ENCODE results near the gene ZYX.
"Not testable (repeated sequence)": the region's sequence is repeated elsewhere in the genome, so short reads cannot be mapped to it uniquely, and the experiment has no call there.

Gene ZYX

DNA sequence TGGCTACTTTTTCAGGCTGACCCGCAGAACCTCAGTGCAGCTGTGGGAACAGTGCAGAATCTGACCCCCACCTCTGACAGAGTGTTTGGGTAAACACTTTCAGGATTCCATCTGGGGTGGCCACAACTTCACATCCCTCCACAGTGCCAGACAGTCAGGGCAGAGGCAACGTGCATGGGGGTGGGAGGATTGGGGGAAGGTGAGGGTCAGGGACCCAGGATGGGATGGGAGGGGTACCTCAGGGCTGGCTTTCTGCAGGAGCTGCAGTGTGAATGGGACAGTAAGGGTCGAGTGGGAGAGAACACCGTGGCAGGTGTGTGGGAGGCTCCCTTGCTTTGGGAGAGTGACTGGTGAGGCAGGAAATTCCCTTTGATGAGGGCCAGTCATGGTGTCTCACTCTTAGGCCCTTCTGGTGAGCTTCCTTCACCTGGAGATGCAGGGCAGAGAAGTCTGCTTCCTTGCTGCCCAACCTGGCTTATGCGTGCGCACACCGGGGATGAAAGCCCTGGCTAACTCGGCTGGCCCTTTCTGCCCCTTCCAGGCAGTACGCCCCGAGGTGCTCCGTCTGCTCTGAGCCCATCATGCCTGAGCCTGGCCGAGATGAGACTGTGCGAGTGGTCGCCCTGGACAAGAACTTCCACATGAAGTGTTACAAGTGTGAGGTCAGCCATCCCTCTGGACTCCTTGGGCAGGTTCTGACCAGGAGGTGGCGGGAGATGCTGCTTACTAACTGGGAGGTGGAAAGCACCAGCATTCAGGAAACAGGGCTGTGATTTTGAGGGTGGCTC is 8.4 kb downstream of the ZYX start:
- ChIA-PET CTCF (interaction anchor here (0.7 to 3.3 kb wide), 2 partner anchors 9 to 27 kb away, joined by 4 to 20 read pairs; partner anchors contain the start of gene ZYX), POLR2A (interaction anchor here (8.0 kb wide), 1 partner anchor 8 kb away, joined by 104 read pairs; the partner anchor contains the start of gene ZYX)
- no peak for TF ChIP-seq CTCF (IDR thresholded peaks at IDR 0.05; ENCODE audit: insufficient read depth, low read length, missing control alignments)

DNA sequence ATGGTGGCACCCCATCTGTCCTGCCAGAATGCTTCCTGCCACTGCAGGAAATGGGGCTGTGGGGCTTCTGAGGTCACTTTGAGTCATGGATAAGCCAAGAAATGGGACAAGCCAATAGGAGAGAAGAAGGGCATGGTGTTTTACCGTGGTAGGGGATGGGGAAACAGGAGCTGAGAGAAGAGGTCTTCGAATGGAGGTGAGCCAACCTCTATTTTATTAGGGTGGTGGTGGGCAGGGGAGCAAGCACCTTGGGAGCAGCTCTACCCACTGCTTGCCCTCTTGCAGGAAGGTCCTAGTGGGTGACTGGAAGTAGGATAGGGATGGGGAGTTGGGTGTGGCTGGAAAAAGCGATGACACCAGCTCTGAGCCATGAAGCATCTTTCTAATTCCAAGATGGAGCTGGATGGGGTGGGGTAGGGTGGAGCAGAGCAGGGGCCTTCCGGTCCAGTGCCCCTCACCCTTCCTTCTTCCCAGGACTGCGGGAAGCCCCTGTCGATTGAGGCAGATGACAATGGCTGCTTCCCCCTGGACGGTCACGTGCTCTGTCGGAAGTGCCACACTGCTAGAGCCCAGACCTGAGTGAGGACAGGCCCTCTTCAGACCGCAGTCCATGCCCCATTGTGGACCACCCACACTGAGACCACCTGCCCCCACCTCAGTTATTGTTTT is 9.1 kb downstream of the ZYX start:
- TF ChIP-seq CTCF (IDR thresholded peaks at IDR 0.05; ENCODE audit: insufficient read depth, low read length, missing control alignments) = no peak
- no peak for DNase-seq (ENCODE audit: low read depth, low spot score)
- ChIA-PET CTCF (interaction anchor here (0.8 to 3.3 kb wide), 3 partner anchors 10 to 26 kb away, joined by 3 to 20 read pairs (median 10); partner anchors contain the start of gene ZYX), POLR2A (interaction anchor here (8.0 kb wide), 1 partner anchor 8 kb away, joined by 104 read pairs; the partner anchor contains the start of gene ZYX)
- H3K4me3 ChIP-seq (ENCODE audit: low read depth, low read length) = no peak overlapping the region

More for the DNA sequence above, 8.4 kb downstream of the ZYX start:
- no peak overlapping the region for H3K4me3 ChIP-seq (ENCODE audit: low read depth, low read length)
- DNase-seq (ENCODE audit: low read depth, low spot score) = no peak

DNA sequence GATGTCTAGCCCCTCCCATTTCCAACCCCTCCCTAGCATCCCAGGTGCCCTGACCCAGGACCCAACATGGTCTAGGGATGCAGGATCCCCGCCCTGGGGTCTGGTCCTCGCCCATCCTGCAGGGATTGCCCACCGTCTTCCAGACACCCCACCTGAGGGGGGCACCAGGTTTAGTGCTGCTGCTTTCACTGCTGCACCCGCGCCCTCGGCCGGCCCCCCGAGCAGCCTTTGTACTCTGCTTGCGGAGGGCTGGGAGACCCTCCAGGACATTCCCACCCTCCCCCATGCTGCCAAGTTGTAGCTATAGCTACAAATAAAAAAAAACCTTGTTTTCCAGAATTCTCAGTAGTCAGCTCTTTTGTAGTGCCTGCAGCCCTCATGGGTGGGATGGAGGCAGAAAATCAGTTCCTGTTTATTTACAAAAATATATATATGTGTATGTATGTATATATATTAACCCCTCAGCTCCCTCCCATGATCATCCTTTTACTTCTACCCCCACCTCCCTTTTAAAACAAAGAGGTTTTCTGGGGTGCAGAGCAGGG is 9.7 kb downstream of the ZYX start:
- no peak for DNase-seq (ENCODE audit: low read depth, low spot score)
- no peak overlapping the region for H3K4me3 ChIP-seq (ENCODE audit: low read depth, low read length)
- ChIA-PET CTCF (interaction anchor here (0.8 to 3.3 kb wide), 3 partner anchors 11 to 26 kb away, joined by 3 to 20 read pairs (median 10); partner anchors contain the start of gene ZYX), POLR2A (interaction anchor here (8.0 kb wide), 1 partner anchor 9 kb away, joined by 104 read pairs; the partner anchor contains the start of gene ZYX)
- TF ChIP-seq CTCF (IDR thresholded peaks at IDR 0.05; ENCODE audit: insufficient read depth, low read length, missing control alignments) = no peak

DNA sequence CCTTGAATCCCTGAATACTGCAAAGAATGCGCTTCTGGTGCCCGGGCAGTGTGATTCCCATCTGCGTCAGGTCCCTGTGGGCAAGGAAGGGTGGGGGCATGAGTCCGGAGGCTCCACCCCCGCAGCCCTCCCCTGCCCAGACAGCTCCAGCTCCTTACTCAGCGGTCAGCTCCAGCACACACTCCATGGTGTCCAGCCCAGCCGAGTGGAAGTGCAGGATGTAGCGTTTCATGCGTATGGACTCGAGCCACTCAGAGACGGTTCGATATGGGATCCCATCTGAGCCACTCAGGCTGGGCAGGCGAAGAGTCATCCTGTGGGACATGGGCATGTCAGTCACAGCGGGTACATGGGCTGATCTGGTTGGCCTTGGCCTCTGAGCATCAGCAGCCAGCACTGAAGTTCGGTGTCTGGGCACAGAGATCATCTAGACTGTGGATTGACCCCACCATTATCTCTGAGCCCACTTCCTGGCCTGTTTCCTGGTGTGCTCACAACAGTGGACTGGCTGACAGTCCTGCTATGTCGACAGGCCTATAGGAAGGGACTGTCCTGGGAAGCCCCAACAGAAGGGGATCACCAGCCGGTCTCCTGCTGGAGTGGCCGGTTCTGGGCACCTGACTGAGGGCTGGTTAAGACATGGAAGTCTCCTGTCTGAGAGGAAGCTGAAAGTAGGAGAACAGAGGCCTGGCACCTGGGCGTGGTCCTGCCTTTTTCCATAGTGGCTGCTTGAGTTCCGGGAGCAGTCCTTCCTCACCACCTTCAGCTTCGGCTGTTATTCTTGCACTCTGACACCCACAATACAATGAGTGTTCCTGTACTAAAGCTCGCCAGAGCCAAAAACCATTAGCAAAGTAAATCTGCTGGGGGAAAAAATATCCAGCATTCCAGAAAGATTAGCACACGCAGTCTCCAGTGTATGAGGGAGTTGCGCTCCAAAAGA is 10.6 kb downstream of the ZYX start:
- TF ChIP-seq CTCF (IDR thresholded peaks at IDR 0.05; ENCODE audit: insufficient read depth, low read length, missing control alignments) = no peak
- DNase-seq (ENCODE audit: low read depth, low spot score) = no peak
- no peak overlapping the region; the same call in 1 of the 2 replicates for H3K4me3 ChIP-seq (ENCODE audit: low read depth, low read length)
- CTCF ChIA-PET = interaction anchor here (0.8 to 4.6 kb wide), 8 partner anchors 8 to 151 kb away, joined by 3 to 24 read pairs (median 7); partner anchors contain the start of gene EPHA1
- POLR2A ChIA-PET = interaction anchor here (0.8 to 8.0 kb wide), 3 partner anchors 10 to 152 kb away, joined by 4 to 104 read pairs (median 29); partner anchors contain the start of gene ZYX

- ChIA-PET POLR2A (interaction anchor here (0.8 to 8.0 kb wide), 3 partner anchors 11 to 152 kb away, joined by 4 to 104 read pairs (median 29); partner anchors contain the start of gene ZYX), CTCF (interaction anchor here (1.1 to 4.6 kb wide), 7 partner anchors 9 to 152 kb away, joined by 3 to 24 read pairs (median 8); partner anchors contain the start of gene EPHA1)
- DNase-seq (ENCODE audit: low read depth, low spot score); H3K4me3 ChIP-seq (ENCODE audit: low read depth, low read length): not testable (repeated sequence)
Observed at GRCh38 chr7:143392427-143392826, 11.3 kb downstream of the ZYX start.

All from AG04449 (cell line).